KMS-11 (cell line): ENCODE data around the gene TRIM47.
"Not testable (repeated sequence)": the region's sequence is repeated elsewhere in the genome, so short reads cannot be mapped to it uniquely, and the experiment has no call there.

Source experiments
- H2AFZ ChIP-seq: fragments of 200-600 bp; sonication (generic); 2 replicates; pipeline ENCODE4 v1.6.1; 2016; ENCODE audit warnings: antibody characterized with exemption, mixed run types, low read depth
- H3K27ac ChIP-seq: fragments of 200-600 bp; sonication (generic); 2 replicates; pipeline ENCODE4 v1.6.1; 2016; ENCODE audit warnings: mild to moderate bottlenecking, mixed run types
- H3K27me3 ChIP-seq: fragments of 200-600 bp; sonication (generic); 2 replicates; pipeline ENCODE4 v1.6.1; 2017; ENCODE audit warnings: mild to moderate bottlenecking, low read depth, mixed run types, moderate library complexity; ENCODE audit not compliant: insufficient read depth
- H3K36me3 ChIP-seq: fragments of 200-600 bp; sonication (generic); 2 replicates; pipeline ENCODE4 v1.6.1; 2017; ENCODE audit warnings: mild to moderate bottlenecking, mixed run types; ENCODE audit not compliant: insufficient read depth
- H3K4me1 ChIP-seq: fragments of 200-600 bp; sonication (generic); 2 replicates; pipeline ENCODE4 v1.6.1; 2016; ENCODE audit warnings: mild to moderate bottlenecking, low read depth, mixed run types; ENCODE audit not compliant: poor library complexity, severe bottlenecking
- H3K4me2 ChIP-seq: fragments of 200-600 bp; sonication (generic); 2 replicates; pipeline ENCODE4 v1.7.0; 2016; ENCODE audit warnings: mild to moderate bottlenecking, mixed run types
- H3K4me3 ChIP-seq: fragments of 200-600 bp; sonication (generic); IDR thresholded peaks from 2 replicates; pipeline ENCODE4 v1.6.1; 2017; ENCODE audit warnings: low read depth, low read length, mixed read lengths; ENCODE audit not compliant: insufficient read depth
- H3K79me2 ChIP-seq: fragments of 200-600 bp; sonication (generic); 2 replicates; pipeline ENCODE4 v1.6.1; 2016; ENCODE audit warnings: low read depth, mixed run types; ENCODE audit not compliant: insufficient read depth
- H3K9ac ChIP-seq: fragments of 200-600 bp; sonication (generic); 2 replicates; pipeline ENCODE4 v1.6.1; 2016; ENCODE audit warnings: mild to moderate bottlenecking, mixed run types
- H4K20me1 ChIP-seq: fragments of 200-600 bp; sonication (generic); 2 replicates; pipeline ENCODE4 v1.6.1; 2016; ENCODE audit warnings: mild to moderate bottlenecking, mixed run types; ENCODE audit not compliant: insufficient read depth
- TF ChIP-seq, protein P1 (sequence below): fragments of 200-600 bp; sonication (generic); conservative IDR thresholded peaks from 2 replicates; pipeline ENCODE4 v1.6.1; 2017; ENCODE audit warnings: low read depth, mild to moderate bottlenecking, antibody characterized with exemption, low read length, moderate library complexity, mixed read lengths

The TRIM47 gene

DNA sequence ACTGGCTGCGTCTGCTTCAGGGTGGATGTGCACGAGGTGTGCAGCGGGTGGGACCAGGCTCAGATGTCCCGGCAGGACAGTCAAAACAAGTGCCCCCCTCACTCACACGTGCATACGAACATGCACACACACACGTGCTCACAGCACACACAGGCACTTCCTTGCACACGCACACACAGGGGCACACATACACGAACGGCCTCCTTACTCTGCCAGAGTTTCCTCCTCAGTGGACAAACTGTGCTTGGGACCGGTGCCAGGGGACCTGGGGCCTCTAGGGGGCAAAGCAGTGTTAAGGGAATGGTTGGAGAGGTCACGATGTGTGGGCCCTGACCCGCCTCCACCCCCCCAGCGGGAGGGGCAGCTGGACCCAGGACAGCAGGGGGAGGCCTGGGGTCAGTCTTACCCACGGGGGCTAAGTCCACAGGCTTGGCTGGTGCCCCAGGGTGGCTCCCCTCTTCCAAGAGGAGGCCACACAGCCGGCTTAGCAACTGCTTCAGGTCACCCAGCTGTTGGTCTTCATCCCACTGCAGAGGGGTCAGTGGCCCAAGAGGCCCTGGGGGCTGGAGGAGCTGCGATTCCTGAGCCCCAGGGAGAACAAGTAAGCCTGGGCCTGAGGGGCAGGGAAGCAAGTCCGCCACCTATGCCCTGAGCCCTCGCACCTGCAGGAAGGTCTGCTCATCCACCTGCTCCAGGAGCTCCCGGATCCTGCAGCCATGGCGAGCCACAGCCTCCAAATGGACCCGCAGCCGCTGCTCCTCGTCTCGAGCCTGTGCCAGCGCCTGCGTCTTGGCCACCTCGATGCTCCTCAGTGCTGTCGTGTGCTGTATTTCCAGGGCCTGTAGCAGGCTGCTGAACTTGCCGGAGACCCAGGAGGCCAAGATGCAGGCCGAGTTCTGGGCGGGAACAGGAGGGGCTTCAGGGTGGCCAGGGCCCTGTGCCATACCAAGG lies 13.5 kb upstream of the TRIM47 start:
- no peak overlapping the region for H3K27ac ChIP-seq
- TF ChIP-seq, protein P1, sequence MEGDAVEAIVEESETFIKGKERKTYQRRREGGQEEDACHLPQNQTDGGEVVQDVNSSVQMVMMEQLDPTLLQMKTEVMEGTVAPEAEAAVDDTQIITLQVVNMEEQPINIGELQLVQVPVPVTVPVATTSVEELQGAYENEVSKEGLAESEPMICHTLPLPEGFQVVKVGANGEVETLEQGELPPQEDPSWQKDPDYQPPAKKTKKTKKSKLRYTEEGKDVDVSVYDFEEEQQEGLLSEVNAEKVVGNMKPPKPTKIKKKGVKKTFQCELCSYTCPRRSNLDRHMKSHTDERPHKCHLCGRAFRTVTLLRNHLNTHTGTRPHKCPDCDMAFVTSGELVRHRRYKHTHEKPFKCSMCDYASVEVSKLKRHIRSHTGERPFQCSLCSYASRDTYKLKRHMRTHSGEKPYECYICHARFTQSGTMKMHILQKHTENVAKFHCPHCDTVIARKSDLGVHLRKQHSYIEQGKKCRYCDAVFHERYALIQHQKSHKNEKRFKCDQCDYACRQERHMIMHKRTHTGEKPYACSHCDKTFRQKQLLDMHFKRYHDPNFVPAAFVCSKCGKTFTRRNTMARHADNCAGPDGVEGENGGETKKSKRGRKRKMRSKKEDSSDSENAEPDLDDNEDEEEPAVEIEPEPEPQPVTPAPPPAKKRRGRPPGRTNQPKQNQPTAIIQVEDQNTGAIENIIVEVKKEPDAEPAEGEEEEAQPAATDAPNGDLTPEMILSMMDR = no peak
- no peaks in the 10 kb centered on the region for H3K27me3 ChIP-seq
- H3K4me2 ChIP-seq = no peak overlapping the region
- peaks cover 28% of the 10 kb centered on the region for H3K79me2 ChIP-seq
- no peaks in the 10 kb centered on the region for H3K36me3 ChIP-seq
- no peak overlapping the region for H3K9ac ChIP-seq
- peaks cover 20% of the 10 kb centered on the region for H3K4me1 ChIP-seq
- H3K4me3 ChIP-seq = no peak overlapping the region
- H2AFZ ChIP-seq = no peak overlapping the region
- H4K20me1 ChIP-seq = no peaks in the 10 kb centered on the region

DNA sequence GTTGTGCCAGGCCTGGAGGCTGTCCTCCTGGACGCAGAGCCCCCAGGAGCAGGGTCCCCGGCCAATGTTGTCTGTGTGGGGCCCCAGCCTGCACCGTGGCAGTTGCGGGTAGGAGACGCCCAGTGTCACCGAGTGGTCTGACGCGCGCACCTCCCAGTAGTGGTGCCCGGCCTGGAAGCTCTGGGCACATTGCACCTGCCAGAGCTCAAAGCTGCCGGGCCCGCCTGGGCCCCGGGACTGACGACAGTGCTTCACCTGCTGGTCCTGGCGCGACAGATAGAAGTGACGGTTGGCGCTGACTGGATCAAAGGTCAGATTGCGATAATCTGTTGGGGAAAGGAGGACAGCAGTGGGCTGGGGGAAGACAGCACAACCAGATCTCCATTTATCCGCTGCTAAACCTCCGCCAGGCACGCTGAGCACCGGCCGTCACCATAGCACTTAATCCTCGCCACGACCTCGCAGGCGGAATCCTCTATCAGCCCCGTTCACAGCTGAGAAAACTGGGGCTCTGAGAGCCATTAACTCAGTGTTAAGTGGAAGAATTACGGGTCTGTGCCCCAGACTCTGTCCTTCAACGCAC lies 12.7 kb upstream of the TRIM47 start:
- Histone ChIP-seq H3K36me3 (no peaks in the 10 kb centered on the region), H2AFZ (no peak overlapping the region), H3K9ac (no peak overlapping the region), H4K20me1 (no peaks in the 10 kb centered on the region), H3K79me2 (peaks cover 27% of the 10 kb centered on the region), H3K4me1 (peaks cover 20% of the 10 kb centered on the region), H3K4me2 (no peak overlapping the region), H3K4me3 (no peak overlapping the region), H3K27me3 (no peaks in the 10 kb centered on the region), H3K27ac (no peak overlapping the region)
- TF ChIP-seq, protein P1 = no peak

DNA sequence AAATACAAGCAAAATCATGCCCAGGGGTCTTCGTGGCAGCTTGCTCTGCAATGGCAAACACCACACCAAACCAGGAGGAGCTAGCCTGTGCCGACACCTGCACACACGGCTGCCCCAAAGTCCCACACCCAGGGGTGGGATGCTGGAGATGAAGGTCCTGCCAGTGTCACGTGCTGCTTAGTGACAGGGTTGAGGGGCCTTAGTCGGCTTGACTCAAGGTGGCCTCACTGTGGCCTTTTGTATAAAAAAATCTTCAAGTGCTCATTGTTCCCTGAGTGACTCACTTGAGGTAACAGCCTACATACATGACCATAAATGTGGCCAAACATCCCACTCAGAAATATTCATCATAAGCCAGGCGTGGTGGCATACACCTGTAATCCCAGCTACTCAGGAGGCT lies 11.1 kb upstream of the TRIM47 start:
- H2AFZ ChIP-seq = no peak overlapping the region
- no peak overlapping the region for H3K4me2 ChIP-seq
- peaks cover 8% of the 10 kb centered on the region for H3K4me1 ChIP-seq
- H3K9ac ChIP-seq = no peak overlapping the region
- peaks cover 11% of the 10 kb centered on the region for H3K79me2 ChIP-seq
- H3K4me3 ChIP-seq = no peak overlapping the region
- H3K27ac ChIP-seq = no peak overlapping the region
- TF ChIP-seq, protein P1 = no peak
- no peaks in the 10 kb centered on the region for H3K36me3 ChIP-seq
- H3K27me3 ChIP-seq = no peaks in the 10 kb centered on the region
- no peaks in the 10 kb centered on the region for H4K20me1 ChIP-seq

DNA sequence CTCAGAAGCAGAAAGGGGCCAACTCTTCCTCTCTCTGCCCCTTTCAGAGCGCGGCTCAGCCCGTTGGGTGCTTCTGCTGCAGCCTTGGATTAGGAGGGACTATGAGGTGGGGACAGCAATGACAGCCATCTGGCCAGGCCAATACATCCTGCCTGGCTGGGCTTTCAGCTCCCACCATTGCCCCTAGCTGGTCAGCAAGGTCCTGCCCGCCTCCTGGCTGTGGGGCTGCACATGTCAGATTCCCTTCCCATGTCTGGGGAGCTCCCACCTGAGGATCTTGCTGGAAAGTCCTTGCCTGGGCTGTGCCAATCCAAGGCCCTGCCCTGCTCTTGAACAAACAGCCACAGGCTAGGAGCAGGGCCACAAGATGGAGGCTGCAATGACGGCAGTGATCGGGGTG lies 10.1 kb upstream of the TRIM47 start:
- H4K20me1 ChIP-seq = no peaks in the 10 kb centered on the region
- H3K4me2 ChIP-seq = no peak overlapping the region
- TF ChIP-seq, protein P1 = no peak
- no peaks in the 10 kb centered on the region for H3K4me1 ChIP-seq
- H3K27me3 ChIP-seq = no peaks in the 10 kb centered on the region
- no peak overlapping the region for H3K9ac ChIP-seq
- 0 out of 2 replicates have a peak, but pooled peaks cover 1% of the 10 kb centered on the region for H3K79me2 ChIP-seq
- H2AFZ ChIP-seq = no peak overlapping the region
- H3K27ac ChIP-seq = no peak overlapping the region
- H3K4me3 ChIP-seq = no peak overlapping the region
- H3K36me3 ChIP-seq = no peaks in the 10 kb centered on the region

DNA sequence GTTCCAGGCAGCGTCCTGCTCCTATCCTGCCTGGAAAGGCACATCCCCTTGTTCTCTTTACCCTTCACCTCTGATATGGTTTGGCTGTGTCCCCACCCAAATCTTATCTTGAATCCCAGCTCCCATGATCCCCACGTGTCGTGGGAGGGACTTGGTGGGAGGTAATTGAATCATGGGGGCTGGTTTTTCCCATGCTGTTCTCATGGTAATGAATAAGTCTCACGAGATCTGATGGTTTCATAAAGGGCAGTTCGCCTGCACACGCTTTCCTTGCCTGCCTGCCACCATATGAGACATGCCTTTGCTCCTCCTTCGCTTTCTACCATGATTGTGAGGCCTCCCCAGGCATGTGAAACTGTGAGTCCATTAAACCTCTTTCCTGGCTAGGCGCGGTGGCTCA lies 7.5 kb upstream of the TRIM47 start:
- not testable (repeated sequence) for H3K36me3 ChIP-seq, H3K4me1 ChIP-seq, H3K27me3 ChIP-seq, H3K9ac ChIP-seq, H4K20me1 ChIP-seq, H2AFZ ChIP-seq, H3K79me2 ChIP-seq, H3K4me3 ChIP-seq, H3K27ac ChIP-seq, H3K4me2 ChIP-seq
